ENCODE results near the gene TTC7B. TPM values are rescaled to one million over a fixed set of nuclear protein-coding genes. Genes with fewer than 3 reads are reported as not detected.
A peak's percentile ranks its signal among the peaks of the same experiment; 100 is the strongest.

TTC7B gene
- total RNA-seq, 4 donors from 2014 or later = 8.4 to 11.2 (median 9.2) TPM

DNA sequence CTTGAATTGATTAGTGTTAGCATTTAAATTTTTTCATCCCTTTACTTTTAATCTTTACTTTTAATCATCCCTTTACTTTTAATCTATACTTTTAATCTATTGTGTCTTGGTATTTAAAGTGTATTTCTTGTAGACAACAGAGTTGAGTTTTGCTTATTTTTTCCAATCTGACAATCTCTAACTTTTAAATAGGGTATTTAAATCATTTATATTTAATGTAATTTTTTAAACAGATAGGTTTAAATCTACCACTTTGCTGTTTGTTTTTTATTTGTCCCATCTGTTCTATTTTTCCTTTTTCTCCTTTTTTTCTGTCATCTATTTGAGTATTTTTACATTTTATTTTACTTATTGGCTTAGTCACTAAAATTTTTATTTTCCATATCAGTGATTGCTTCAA, 68.3 kb downstream of the TTC7B start:
- no peaks in the 10 kb centered on the region for H3K36me3 ChIP-seq
- H3K4me3 ChIP-seq = no peak overlapping the region
- TF ChIP-seq CTCF (IDR thresholded peaks at IDR 0.05) (no peak), POLR2AphosphoS5 (IDR thresholded peaks at IDR 0.05) (no peak), EP300 (IDR thresholded peaks at IDR 0.05; ENCODE audit: low read depth) (no peak), POLR2A (IDR thresholded peaks at IDR 0.05) (no peak)
- H3K4me1 ChIP-seq = peaks cover 0 to 8% (median 2%) of the 10 kb centered on the region in 4 donors
- peaks cover 0 to 5% of the 10 kb centered on the region in 2 donors for H3K9me3 ChIP-seq
- intact Hi-C loops (cut with DNase I; ENCODE audit: low total_unique reads) = no loop called here
- in situ Hi-C loops (cut with MboI; ENCODE audit: low pct_ligation_motif_present in 1 of 4, low pct_unique_long_range_greater_than_20kb in 1 of 4, low sequenced_read_pairs in 3 of 4) = no loop called here
- no peaks in the 10 kb centered on the region for H3K27me3 ChIP-seq
- H3K27ac ChIP-seq = no peak overlapping the region
- DNase-seq = no peak

DNA sequence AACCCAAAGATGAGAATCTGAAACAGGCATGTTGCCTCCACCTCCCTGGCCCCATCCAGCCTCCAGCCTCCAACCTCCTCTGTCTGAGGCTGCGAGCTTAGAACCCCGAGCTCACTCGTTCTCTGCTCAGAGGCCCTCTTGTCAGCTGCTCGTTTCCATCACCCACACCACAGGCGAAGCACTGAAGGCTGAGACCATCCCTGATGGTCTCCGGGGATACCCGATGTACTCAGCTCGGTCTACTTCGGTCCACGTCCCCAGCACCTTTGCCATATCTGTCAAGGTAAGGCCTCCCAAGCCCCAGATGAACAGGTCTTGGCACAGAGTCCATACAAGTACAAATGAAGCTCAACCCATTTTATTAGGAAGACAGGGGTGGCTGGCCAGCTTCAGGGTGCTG, 72.4 kb downstream of the TTC7B start:
- H3K27ac ChIP-seq = peak overlapping the region in 3 of 4 donors; percentile 14 to 58 (median 58)
- no peaks in the 10 kb centered on the region for H3K9me3 ChIP-seq
- H3K27me3 ChIP-seq = no peaks in the 10 kb centered on the region
- intact Hi-C loops (cut with DNase I; ENCODE audit: low total_unique reads) (no loop called here), in situ Hi-C loops (cut with MboI; ENCODE audit: low pct_ligation_motif_present in 1 of 4, low pct_unique_long_range_greater_than_20kb in 1 of 4, low sequenced_read_pairs in 3 of 4) (no loop called here)
- DNase-seq = no peak
- WGBS, 2 donors (ENCODE audit: low coverage in 1 of 2) = 89 to 90% methylated on average over 2 to 10 of the region's 10 CpGs
- H3K4me3 ChIP-seq = no peak overlapping the region
- no peaks in the 10 kb centered on the region for H3K36me3 ChIP-seq
- peaks cover 0 to 8% (median 2%) of the 10 kb centered on the region in 4 donors for H3K4me1 ChIP-seq
- TF ChIP-seq POLR2A (IDR thresholded peaks at IDR 0.05) = no peak
- no peak for TF ChIP-seq EP300 (IDR thresholded peaks at IDR 0.05; ENCODE audit: low read depth)
- no peak for TF ChIP-seq POLR2AphosphoS5 (IDR thresholded peaks at IDR 0.05)

GRCh38 chr14:90743425-90743824, 72.8 kb downstream of the TTC7B start:
- no peak overlapping the region for H3K4me3 ChIP-seq
- intact Hi-C loops (cut with DNase I; ENCODE audit: low total_unique reads) (no loop called here), in situ Hi-C loops (cut with MboI; ENCODE audit: low pct_ligation_motif_present in 1 of 4, low pct_unique_long_range_greater_than_20kb in 1 of 4, low sequenced_read_pairs in 3 of 4) (no loop called here)
- TF ChIP-seq POLR2AphosphoS5 (IDR thresholded peaks at IDR 0.05) (no peak), EP300 (IDR thresholded peaks at IDR 0.05; ENCODE audit: low read depth) (no peak), CTCF (IDR thresholded peaks at IDR 0.05) (no peak), POLR2A (IDR thresholded peaks at IDR 0.05) (no peak)
- DNase-seq = no peak
- no peaks in the 10 kb centered on the region for H3K9me3 ChIP-seq
- H3K4me1 ChIP-seq = peaks cover 0 to 8% (median 2%) of the 10 kb centered on the region in 4 donors
- H3K27me3 ChIP-seq = no peaks in the 10 kb centered on the region
- peak overlapping the region in 3 of 4 donors; percentile 14 to 58 (median 58) for H3K27ac ChIP-seq
- H3K36me3 ChIP-seq = no peaks in the 10 kb centered on the region
- 55 to 88% methylated on average over 3 of the region's 3 CpGs for WGBS, 2 donors (ENCODE audit: low coverage in 1 of 2)

DNA sequence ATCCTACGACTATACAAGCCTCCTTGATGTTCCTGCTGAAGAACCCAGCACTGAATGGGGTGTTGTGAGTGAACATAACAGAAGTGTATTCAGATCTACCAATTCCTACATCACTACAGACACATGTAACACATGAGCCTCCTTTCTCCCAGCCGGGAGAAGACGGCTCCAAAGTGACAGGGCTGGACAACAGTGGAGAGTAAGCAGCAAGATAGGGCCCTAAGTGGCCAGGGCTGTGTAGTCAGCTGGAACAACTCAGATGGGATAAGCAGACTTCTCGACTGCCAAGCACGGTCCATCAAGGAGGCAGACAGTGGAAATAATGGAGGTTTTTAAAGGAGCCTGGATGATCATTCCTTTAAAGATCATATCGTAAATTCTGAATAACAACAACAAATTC, 73.5 kb downstream of the TTC7B start:
- H3K9me3 ChIP-seq = no peaks in the 10 kb centered on the region
- peak overlapping the region in 2 of 4 donors; percentile 58 for H3K27ac ChIP-seq
- in situ Hi-C loops (cut with MboI; ENCODE audit: low pct_ligation_motif_present in 1 of 4, low pct_unique_long_range_greater_than_20kb in 1 of 4, low sequenced_read_pairs in 3 of 4) (no loop called here), intact Hi-C loops (cut with DNase I; ENCODE audit: low total_unique reads) (no loop called here)
- 69 to 83% methylated on average over 2 to 6 of the region's 6 CpGs for WGBS, 2 donors (ENCODE audit: low coverage in 1 of 2)
- peaks cover 0 to 8% (median 2%) of the 10 kb centered on the region in 4 donors for H3K4me1 ChIP-seq
- H3K4me3 ChIP-seq = no peak overlapping the region
- TF ChIP-seq CTCF (IDR thresholded peaks at IDR 0.05) (no peak), POLR2AphosphoS5 (IDR thresholded peaks at IDR 0.05) (no peak), EP300 (IDR thresholded peaks at IDR 0.05; ENCODE audit: low read depth) (no peak), POLR2A (IDR thresholded peaks at IDR 0.05) (no peak)
- no peak for DNase-seq
- no peaks in the 10 kb centered on the region for H3K27me3 ChIP-seq
- no peaks in the 10 kb centered on the region for H3K36me3 ChIP-seq

DNA sequence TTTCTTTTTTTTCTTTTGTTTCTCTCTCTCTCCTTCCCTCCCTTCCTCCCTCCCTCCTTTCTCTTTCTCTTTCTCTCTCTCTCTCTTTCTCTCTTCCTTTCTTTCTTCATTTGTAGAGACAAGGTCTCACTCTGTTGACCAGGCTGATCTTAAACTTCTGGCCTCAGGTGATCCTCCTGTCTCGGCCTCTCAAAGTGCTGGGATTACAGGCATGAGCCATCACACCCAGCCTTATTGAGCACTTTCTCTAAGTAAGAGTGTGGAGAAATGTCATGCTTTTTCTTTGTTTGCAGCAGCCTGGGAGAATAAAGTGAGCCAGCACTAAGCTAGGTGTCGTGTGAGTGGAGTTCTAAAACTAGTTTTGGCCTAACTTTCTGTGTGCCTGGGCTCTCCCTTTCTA, 74.0 kb downstream of the TTC7B start:
- no peak for DNase-seq
- Histone ChIP-seq H3K36me3 (no peaks in the 10 kb centered on the region), H3K4me3 (no peak overlapping the region), H3K27ac (peak overlapping the region in 2 of 4 donors; percentile 58), H3K4me1 (peaks cover 0 to 8% (median 2%) of the 10 kb centered on the region in 4 donors), H3K9me3 (no peaks in the 10 kb centered on the region), H3K27me3 (no peaks in the 10 kb centered on the region)
- 88% methylated on average over 2 of the region's 2 CpGs; no CpG with 5 or more reads in 1 of the 2 donors for WGBS, 2 donors (ENCODE audit: low coverage in 1 of 2)
- TF ChIP-seq POLR2A (IDR thresholded peaks at IDR 0.05) = no peak
- no peak for TF ChIP-seq POLR2AphosphoS5 (IDR thresholded peaks at IDR 0.05)
- no peak for TF ChIP-seq EP300 (IDR thresholded peaks at IDR 0.05; ENCODE audit: low read depth)
- no peak for TF ChIP-seq CTCF (IDR thresholded peaks at IDR 0.05)
- in situ Hi-C loops (cut with MboI; ENCODE audit: low pct_ligation_motif_present in 1 of 4, low pct_unique_long_range_greater_than_20kb in 1 of 4, low sequenced_read_pairs in 3 of 4) (no loop called here), intact Hi-C loops (cut with DNase I; ENCODE audit: low total_unique reads) (no loop called here)
